ENCODE results near the gene GAGE12D.
"Not testable (repeated sequence)": the region's sequence is repeated elsewhere in the genome, so short reads cannot be mapped to it uniquely, and the experiment has no call there.

GAGE12D gene

DNA sequence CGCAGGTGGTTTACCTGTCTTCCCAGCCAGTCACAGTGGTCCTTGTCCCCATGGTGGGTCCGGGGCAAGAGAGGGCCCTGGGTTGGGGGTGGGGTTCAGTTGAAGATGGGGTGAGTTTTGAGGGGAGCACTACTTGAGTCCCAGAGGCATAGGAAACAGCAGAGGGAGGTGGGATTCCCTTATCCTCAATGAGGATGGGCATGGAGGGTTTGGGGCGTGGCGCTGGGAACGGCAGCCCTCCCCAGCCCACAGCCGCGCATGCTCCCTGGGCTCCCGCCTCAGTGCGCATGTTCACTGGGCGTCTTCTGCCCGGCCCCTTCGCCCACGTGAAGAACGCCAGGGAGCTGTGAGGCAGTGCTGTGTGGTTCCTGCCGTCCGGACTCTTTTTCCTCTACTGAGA, at the start of gene GAGE12D:
Gene GAGE12D (plus strand): TSS at position 301 of the 400 bp plus-strand sequence. CDS start 1,155 bp downstream, outside the sequence.
- DNase-seq: not testable (repeated sequence)

- DNase-seq: not testable (repeated sequence)
Observed at GRCh38 chrX:49531877-49532276, 9.7 kb upstream of the GAGE12D start, which contains the start of gene GAGE12C. TSS of gene GAGE12C (plus strand) at chrX:49532177. CDS start at chrX:49533332, 1,155 bp downstream.

- DNase-seq: not testable (repeated sequence)
Observed at GRCh38 chrX:49550989-49551388, 9.5 kb downstream of the GAGE12D start, which contains the start of gene GAGE12E. TSS of gene GAGE12E (plus strand) at chrX:49551289. CDS start at chrX:49552444, 1,155 bp downstream.

DNA sequence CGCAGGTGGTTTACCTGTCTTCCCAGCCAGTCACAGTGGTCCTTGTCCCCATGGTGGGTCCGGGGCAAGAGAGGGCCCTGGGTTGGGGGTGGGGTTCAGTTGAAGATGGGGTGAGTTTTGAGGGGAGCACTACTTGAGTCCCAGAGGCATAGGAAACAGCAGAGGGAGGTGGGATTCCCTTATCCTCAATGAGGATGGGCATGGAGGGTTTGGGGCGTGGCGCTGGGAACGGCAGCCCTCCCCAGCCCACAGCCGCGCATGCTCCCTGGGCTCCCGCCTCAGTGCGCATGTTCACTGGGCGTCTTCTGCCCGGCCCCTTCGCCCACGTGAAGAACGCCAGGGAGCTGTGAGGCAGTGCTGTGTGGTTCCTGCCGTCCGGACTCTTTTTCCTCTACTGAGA, 19.0 kb downstream of the GAGE12D start, which contains the start of gene GAGE12F:
Gene GAGE12F (plus strand): TSS at position 301 of the 400 bp plus-strand sequence. CDS start 1,155 bp downstream, outside the sequence.
- DNase-seq: not testable (repeated sequence)

GRCh38 chrX:49568728-49569127, 27.2 kb downstream of the GAGE12D start:
- not testable (repeated sequence) for DNase-seq

GRCh38 chrX:49569152-49569551, 27.6 kb downstream of the GAGE12D start:
- DNase-seq: not testable (repeated sequence)

DNA sequence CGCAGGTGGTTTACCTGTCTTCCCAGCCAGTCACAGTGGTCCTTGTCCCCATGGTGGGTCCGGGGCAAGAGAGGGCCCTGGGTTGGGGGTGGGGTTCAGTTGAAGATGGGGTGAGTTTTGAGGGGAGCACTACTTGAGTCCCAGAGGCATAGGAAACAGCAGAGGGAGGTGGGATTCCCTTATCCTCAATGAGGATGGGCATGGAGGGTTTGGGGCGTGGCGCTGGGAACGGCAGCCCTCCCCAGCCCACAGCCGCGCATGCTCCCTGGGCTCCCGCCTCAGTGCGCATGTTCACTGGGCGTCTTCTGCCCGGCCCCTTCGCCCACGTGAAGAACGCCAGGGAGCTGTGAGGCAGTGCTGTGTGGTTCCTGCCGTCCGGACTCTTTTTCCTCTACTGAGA, 28.6 kb downstream of the GAGE12D start, which contains the start of gene GAGE12G:
Gene GAGE12G (plus strand): TSS at position 301 of the 400 bp plus-strand sequence. CDS start 1,155 bp downstream, outside the sequence.
- DNase-seq: not testable (repeated sequence)

- not testable (repeated sequence) for DNase-seq
Observed at GRCh38 chrX:49579649-49580048, 38.1 kb downstream of the GAGE12D start, which contains the start of gene GAGE12H. TSS of gene GAGE12H (plus strand) at chrX:49579949. CDS start at chrX:49581104, 1,155 bp downstream.

GRCh38 chrX:49589196-49589595, 47.7 kb downstream of the GAGE12D start, which contains the start of gene GAGE2A:
TSS of gene GAGE2A (plus strand) at chrX:49589496. CDS start at chrX:49590651, 1,155 bp downstream.
- DNase-seq: not testable (repeated sequence)

DNA sequence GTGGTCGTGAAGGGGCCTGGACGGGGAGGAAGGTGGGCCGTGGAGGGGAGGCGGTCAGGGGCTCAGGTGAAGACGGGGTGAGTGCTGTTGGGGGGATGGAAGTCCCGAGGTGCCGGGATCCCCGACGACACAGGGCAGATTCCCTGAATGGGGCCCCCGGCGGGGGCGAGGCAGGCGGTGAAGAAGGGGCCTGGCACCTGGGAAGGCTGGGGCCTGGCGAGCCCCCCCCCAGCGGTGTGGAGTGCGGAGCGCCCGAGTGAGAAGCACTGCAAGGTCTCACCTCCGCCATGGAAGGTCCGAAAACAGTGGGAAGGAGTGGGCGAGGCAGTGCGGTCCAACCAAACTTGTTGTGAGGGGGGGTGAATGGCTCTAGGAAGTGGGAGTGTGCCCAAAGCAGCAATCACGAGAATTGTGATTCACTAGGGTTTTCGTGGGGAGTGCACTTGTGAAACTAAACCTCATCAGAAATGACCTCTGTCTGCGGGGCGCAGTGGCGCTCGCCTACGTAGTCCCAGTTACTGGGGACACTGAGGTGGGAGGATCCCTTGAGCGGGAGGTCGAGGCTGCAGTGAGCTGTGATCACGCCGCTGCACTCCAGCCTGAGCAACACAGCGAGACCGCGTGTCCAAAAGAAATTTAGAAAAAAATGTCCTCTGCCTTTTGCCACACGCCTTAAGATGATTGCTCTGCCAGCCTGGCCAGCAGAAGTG, 48.4 kb downstream of the GAGE12D start:
- DNase-seq: not testable (repeated sequence)

- not testable (repeated sequence) for DNase-seq
Observed at GRCh38 chrX:49590488-49590887, 49.0 kb downstream of the GAGE12D start.

All from SIG-M5 (cell line).